ENCODE data around the gene KHK.
"Not testable (repeated sequence)": the region's sequence is repeated elsewhere in the genome, so short reads cannot be mapped to it uniquely, and the experiment has no call there.

Gene KHK

DNA sequence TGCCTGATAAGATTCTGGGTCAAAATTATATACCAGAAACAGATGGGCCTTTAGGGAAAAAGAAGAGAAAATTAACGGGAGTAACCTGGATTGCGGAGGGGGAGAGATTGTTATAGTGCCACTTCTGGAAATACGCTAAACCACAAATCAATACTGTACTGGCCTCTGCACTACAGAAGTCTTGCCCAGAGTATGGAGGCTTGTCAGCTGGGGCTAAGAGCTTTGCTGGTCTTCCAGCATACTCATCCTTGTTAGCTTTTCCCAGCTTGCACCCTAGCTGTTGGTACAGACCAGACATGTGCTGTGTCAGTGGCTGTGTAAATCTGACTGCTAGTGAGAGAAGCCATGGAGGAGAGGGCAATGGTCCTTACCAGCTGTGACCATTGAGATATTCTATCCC is 26.2 kb upstream of the KHK start:
- no peak for DNase-seq

- DNase-seq, result no peak
These were observed 21.4 kb upstream of the KHK start for GRCh38 chr2:27065128-27065527.

- DNase-seq, result no peak
These were observed 19.2 kb upstream of the KHK start for GRCh38 chr2:27067385-27067784.

- no peak for DNase-seq
These were observed 17.1 kb upstream of the KHK start for GRCh38 chr2:27069436-27069835.

GRCh38 chr2:27069961-27070618 is 16.5 kb upstream of the KHK start:
- no peak for DNase-seq

DNA sequence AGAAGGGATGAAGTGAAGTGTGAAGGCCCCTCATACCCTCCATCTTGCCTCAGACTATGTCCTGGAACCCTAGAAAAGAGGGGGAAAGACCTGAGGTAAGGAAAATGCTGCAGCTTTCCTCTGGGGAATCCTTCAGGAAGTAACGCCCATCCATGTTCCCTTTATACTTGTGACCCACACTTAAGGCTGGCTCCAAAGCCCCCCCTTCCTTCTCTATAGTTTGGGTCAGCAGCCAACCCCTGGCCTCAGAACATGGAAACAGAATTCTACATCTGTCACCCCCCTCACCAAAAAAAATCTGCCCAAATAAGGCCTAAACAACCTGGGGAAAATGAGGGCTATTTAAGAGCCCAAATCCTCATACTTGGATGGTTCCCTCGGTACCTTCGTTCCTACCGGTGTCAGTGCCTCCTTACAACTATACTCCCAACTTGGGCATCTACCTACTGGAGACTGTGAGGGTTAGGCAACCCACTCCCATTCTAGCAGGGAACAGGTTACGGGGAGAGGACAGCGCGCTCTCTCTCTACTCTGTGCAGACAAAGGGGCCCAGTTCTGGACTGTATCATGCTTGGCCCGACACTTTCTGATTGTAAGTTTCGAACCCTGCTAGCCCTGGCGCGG is 15.8 kb upstream of the KHK start:
- no peak for DNase-seq

DNA sequence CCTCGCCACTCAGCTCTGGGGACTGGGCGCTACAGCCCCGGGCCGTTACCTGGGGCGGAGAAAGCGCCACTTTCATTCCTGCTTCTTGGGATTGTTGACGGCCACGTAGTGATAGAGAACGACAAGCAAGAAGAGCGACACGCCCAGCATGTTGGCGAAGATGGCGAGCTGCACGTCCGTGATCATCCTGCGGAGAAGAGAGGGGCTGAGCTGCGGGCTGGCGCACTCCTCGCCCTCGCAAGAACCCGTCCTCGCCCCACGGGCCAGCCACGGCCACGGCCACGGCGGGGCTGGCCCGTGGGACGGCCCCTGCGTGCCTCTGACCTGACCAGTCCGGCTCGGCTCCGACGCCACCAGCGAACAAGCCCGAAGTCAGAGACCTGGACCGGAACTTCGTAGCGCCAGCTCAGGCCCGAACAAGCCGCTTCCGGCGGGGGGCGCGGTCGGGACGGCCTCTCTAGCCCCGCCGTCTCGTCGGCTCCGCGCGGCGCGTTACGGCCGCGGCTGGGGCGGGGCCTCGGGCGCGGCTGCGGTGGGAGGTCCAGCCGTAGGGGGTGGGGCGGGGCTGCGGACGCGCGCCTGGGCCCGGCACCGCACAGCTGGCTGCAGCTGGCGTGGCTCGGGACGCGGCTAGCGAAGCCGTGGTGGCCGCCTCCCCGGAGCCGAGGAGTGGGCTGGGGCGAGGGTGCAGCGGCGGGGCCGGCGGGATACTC is 15.1 kb upstream of the KHK start, which contains the start of gene OST4:
Gene OST4 (minus strand): TSS at position 378 of the 713 bp plus-strand sequence.
- DNase-seq, result peak; percentile 81 to 90 (median 85)

DNA sequence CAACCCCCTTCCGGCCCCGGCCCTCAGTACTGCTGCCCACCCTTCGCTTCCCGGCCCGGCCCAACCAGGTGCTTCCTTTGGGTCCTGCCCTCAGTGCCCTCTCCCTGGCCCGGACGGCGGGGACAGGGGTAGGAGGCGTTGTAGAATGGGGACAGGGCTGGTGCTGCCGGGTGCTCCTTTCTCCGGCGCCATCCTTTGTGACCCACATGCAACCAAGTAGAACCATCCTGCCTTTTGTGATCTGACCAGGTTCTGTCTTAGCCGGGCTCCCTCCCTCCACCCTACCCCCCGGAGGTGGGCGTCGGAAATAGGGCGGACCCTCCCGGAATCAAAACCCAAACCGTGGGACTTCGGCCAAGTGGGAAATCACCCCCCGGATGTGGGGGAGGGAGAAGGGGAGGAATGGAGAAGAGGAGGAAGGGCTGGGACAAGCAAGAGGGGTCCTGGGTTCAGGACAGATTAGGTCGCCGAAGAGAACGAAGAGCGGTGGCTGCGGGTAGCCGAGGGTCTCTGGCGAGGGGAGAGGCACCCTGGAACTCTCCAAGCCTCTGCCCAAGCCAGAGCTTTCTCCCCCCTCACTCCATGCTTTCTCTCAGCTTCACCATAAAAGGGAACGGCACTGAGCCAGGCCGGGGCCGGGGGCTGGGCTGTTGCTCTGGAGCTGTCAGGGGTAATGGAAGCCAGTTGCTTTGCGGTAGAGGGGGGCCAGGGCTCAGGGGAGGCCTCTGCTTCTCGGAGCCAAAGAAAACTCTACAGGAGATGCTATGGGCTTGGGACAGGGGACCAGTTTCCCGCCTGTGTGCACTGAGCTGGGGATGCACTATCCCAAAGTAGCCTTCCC is 14.4 kb upstream of the KHK start:
- DNase-seq, result peak in 1 of 4 experiments; percentile 16

DNA sequence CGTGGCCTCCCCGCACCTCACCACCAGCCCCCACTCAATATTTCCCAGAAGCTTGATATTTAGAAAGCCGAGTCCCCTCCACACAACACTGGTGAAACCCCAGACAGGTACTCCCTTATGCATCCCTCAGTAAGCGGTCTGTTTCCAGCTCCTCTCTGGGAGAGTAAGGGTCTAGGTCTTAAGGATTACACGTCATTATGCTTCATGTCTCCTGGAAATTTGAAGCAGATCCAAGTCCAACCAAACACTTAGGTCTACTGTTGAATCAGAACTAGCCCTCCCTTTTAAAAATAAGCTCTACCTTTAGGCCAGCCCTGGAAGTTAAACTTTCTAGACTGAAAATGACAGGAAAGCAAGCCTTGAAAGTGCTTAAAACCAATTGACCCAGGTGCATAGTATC is 13.7 kb upstream of the KHK start:
- no peak for DNase-seq

DNA sequence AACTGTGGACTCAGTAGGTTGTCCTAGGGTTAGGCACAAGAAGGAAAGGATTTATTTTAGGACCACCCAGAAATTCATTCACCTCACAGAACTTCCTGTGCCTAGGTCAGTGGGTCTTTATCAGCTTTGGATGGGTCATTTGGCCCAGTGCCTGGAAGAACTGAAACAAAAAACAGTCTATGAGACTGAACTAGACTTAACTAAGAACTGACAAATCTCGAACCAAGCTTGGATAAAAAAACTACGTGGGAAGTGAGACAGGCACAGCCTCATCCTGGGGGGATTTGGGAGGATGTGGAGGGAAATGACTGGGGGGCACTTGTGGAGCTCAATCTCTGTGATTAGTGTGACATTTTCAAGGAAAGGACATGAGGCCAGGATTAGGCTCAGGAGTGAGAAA is 12.8 kb upstream of the KHK start:
- DNase-seq, result no peak

DNA sequence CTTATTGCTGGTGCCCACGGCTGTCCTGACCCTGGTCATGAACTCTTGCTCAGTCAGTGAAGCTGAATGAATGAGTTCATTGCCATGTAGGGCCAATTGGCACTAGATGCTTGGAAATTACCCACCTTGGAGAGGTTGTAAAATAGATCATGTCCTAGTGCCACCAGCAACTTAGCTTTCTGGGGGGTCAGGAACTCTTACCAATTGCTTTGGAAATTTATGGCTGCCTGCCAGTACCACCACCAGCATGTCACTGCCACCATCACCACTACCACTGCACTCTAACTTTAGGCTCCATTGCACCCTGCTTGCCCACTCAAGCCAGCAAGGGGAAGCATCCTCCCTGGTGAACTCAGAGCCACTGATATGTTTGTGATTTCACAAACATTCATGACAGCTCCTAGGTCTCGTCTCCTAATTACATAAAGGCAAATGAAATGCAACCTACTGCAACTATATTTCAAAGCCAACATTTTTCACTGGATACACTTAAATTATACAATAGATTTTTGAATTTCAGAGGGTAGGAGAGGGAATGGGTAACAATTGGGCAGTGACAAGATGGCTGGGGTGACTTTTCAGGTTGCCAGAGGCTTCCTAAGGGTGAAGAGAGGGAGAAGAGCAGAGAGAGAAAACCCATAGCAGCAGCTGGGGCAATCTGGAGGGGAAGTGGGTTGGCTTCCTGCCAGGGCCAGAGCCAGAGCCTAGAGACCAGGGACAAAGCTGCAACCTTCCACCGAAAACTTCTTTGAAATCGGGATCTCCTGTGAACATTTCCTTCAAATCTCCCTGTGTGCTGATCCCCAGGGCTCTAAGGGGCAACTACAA is 11.6 kb upstream of the KHK start:
- peak in 1 of 4 experiments; percentile 34 for DNase-seq

DNA sequence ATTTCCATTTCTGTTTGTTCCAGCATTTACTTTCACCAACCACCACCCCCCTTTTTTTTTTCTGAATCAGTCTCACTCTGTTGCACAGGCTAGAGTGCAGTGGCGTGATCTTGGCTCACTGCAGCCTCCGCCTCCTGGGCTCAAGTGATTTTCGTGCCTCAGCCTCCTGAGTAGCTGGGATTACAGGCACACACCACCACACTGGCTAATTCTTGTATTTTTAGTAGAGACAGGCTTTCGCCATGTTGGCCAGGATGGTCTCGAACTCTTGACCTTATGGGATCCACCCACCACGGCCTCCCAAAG is 11.1 kb upstream of the KHK start:
- not testable (repeated sequence) for DNase-seq

GRCh38 chr2:27076323-27076722 is 10.2 kb upstream of the KHK start:
- DNase-seq, result no peak

GRCh38 chr2:27077231-27077630 is 9.3 kb upstream of the KHK start:
- DNase-seq, result no peak

DNA sequence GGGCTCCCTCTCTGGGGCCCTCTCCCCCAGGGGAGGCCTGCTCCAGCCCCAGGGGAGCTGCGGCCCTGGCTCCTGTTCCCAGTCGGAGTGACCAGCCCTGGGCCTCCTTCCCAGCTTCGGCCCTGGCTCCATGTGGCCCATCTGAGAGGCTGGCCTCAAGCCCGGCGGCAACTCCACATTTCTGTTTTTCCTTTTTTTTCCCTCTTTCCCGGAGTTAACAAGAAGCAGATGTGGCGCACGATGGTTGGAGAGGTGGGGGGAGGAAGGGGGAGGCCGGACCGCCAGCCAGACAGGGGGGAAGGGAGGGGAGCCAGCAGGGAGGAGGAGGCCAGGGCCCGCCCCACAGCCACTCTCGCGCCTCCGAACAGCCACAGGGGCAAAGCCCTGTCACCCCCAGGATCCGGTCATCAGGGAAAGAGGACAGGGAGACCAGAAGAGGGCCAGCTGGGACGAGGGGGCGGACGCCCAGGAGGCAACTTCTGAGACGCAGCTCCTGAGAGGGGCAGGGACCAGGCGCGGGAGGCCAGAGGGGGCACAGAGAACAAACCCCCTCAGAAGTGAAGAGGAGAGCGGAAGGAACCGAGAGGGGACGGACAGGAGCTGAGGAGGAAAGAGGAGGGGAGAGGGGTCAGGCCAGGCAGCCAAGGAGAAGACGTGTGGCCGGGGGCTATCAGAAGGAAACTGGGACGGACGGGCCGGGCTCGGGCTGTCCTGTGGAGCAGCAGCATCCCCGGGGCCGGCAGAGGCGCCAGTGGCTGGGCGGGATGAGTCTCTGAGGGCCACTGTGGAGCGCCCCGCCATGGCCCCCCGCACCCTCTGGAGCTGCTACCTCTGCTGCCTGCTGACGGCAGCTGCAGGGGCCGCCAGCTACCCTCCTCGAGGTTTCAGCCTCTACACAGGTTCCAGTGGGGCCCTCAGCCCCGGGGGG is 8.0 kb upstream of the KHK start, which contains the start of gene EMILIN1:
Gene EMILIN1 (plus strand): TSS at position 349 of the 928 bp plus-strand sequence. CDS start 451 bp downstream, at position 800.
- no peak for DNase-seq

DNA sequence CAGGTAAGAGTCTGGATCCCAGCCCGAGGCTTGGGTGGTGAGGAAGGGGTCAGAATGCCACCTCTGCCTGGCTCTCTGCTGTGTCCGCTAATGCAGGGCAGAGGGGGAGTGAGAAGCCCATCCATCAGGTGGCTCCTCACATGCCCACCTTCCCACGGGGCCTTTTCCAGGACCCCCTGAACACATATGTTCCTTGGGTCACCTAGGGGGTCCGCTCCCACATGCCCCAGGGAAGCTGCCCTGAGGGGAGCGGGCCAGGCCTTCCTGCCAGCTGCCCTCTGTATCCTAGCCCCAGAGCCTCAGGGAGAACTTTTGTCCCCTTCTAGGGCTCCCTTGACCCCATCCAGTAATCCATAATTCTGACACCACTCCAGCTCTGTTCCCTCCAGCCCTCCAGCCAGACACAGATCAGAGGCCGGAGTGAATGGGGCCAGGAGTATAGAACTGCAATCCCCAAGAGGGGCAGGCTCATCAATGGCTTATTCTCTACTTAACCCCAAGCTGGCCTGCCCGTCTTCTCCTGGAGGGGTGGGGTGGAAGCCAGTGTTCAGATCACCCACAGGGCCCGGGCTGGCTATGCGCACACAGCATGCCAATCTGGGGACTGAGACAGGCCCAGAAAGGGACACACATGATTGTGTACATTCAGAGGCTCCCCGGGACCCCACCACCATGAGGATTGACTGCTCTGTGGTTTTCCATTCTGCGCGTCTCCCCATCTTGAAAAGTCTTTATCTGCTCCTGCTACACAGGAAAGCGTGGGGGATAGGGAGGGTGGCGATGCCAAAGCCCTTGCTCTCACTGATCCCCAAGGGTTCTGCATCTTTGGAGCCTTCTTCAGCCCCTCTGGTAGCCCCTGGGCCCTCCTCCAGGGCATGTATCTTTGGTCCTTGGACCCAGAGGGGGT is 7.1 kb upstream of the KHK start:
- DNase-seq, result no peak

GRCh38 chr2:27080140-27080469 is 6.5 kb upstream of the KHK start:
- DNase-seq, result no peak

- no peak for DNase-seq
These were observed 6.0 kb upstream of the KHK start for GRCh38 chr2:27080603-27080936.

- no peak for DNase-seq
These were observed 4.4 kb upstream of the KHK start for GRCh38 chr2:27081984-27082772.

Measured in activated CD4-positive, CD25-positive, alpha-beta regulatory T cell (primary cell).